Upper lobe of right lung (tissue), 1 donor: ENCODE data around the gene DNAJB5. TPM values are rescaled to one million over a fixed set of nuclear protein-coding genes. Genes with fewer than 3 reads are reported as not detected.
"Not testable (repeated sequence)": the region's sequence is repeated elsewhere in the genome, so short reads cannot be mapped to it uniquely, and the experiment has no call there.

Experiments used
- ATAC-seq: fragments of 200-7000 bp; cut with Tn5 transposase; one replicate; pipeline ENCODE4 v1.9.1; 2020; ENCODE audit warnings: mild to moderate bottlenecking, moderate library complexity
- DNase-seq: peaks from one replicate; pipeline ENCODE4 v3.0.0-alpha.2; 2020
- H3K27ac ChIP-seq: fragments of 200-600 bp; one replicate; pipeline ENCODE4 v1.8.0; 2022
- H3K27me3 ChIP-seq: fragments of 200-600 bp; one replicate; pipeline ENCODE4 v1.8.0; 2022; ENCODE audit warnings: mild to moderate bottlenecking
- H3K36me3 ChIP-seq: fragments of 200-600 bp; one replicate; pipeline ENCODE4 v1.8.0; 2022
- H3K4me1 ChIP-seq: fragments of 200-600 bp; one replicate; pipeline ENCODE4 v1.8.0; 2022
- H3K4me3 ChIP-seq: fragments of 200-600 bp; one replicate; pipeline ENCODE4 v1.8.0; 2022; ENCODE audit warnings: mild to moderate bottlenecking
- H3K9me3 ChIP-seq: fragments of 200-600 bp; one replicate; pipeline ENCODE4 v1.8.0; 2022
- intact Hi-C: fragments of 100-400 bp; cut with DNase I; formaldehyde crosslinking; loops from one replicate; pipeline ENCODE4 v1.11.0; 2022
- total RNA-seq: library from RNA; stranded (reverse); fragmentation: NEBNext Ultra II Directional; extraction: Animal tissue kit (Norgen Biotek cat#: 25700); gene quantifications from one replicate; pipeline ENCODE4 v1.2.1, GENCODE V29; 2021
- TF ChIP-seq, protein P1 (sequence below): fragments of 200-600 bp; IDR thresholded peaks from one replicate; pipeline ENCODE4 v1.8.0; 2022; ENCODE audit warnings: antibody characterized with exemption
- donor health status: DM: no; HTN: yes; CAD: no; lungs with severe emphysema.

DNAJB5 gene
- total RNA-seq, 1 donor from 2014 or later = 8.3 TPM

DNA sequence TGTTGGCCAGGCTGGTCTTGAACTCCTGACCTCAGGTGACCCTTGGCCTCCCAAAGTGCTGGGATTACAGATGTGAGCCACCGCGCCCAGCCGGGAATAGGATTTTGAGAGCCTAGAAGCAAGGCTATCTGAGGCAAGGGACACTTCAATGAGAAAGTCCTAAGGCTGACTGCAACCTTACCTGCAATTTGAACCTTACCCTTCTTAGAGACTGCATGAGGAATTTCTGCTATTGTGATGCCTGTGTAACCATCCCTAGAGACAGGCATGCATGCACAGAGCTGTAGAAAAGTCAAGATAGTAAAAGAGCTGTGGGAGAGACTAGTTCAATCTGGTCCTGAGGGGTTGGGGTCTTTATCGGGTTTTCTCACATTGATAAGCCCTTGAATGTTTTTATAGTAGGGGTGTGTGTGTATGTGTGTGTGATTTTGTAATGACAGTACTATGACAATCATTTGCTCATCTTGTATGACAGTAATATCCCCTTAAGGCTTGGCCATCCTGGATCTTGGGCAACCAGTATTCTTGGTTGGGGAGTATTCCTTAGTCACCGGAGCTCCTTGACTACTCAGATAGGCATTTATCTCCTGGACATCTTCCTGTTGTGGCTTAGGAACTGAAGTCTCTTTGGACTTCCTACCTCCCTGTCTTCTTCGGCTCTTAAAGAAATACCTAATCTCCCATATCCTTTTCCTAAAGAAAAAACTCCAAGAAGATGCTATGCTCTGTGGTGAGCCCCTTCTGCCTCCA lies 11.2 kb downstream of the DNAJB5 start:
- DNase-seq (no peak), ATAC-seq (no peak)
- intact Hi-C loops = no loop called here
- H3K27ac ChIP-seq = no peak overlapping the region
- no peak overlapping the region for H3K4me3 ChIP-seq
- TF ChIP-seq, protein P1, sequence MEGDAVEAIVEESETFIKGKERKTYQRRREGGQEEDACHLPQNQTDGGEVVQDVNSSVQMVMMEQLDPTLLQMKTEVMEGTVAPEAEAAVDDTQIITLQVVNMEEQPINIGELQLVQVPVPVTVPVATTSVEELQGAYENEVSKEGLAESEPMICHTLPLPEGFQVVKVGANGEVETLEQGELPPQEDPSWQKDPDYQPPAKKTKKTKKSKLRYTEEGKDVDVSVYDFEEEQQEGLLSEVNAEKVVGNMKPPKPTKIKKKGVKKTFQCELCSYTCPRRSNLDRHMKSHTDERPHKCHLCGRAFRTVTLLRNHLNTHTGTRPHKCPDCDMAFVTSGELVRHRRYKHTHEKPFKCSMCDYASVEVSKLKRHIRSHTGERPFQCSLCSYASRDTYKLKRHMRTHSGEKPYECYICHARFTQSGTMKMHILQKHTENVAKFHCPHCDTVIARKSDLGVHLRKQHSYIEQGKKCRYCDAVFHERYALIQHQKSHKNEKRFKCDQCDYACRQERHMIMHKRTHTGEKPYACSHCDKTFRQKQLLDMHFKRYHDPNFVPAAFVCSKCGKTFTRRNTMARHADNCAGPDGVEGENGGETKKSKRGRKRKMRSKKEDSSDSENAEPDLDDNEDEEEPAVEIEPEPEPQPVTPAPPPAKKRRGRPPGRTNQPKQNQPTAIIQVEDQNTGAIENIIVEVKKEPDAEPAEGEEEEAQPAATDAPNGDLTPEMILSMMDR = no peak
- no peaks in the 10 kb centered on the region for H3K9me3 ChIP-seq
- no peaks in the 10 kb centered on the region for H3K4me1 ChIP-seq
- no peaks in the 10 kb centered on the region for H3K27me3 ChIP-seq
- H3K36me3 ChIP-seq = peaks cover 7% of the 10 kb centered on the region

DNA sequence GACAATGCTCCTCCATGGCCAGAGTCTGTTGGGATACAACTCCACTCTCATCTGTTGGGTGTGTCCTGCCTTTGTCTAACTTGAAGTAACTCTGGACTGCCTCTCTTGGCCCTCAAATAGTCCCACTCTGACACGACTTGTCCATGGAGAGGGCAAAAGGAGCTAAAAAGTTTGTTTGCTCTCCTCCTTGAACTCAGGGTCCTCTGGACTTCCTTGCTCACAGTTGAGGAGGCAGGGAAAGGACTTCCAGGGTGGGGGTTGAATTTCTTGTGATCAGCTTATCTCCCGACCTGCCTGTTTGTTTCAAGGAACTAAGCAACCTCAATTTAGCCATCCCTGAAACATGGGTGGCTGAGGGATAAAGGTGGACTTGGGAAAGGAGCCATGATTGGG lies 11.7 kb downstream of the DNAJB5 start:
- DNase-seq (no peak), ATAC-seq (no peak)
- Histone ChIP-seq H3K27ac (no peak overlapping the region), H3K36me3 (peaks cover 7% of the 10 kb centered on the region), H3K27me3 (no peaks in the 10 kb centered on the region), H3K4me1 (no peaks in the 10 kb centered on the region), H3K9me3 (no peaks in the 10 kb centered on the region), H3K4me3 (no peak overlapping the region)
- TF ChIP-seq, protein P1 = no peak
- intact Hi-C loops = no loop called here

DNA sequence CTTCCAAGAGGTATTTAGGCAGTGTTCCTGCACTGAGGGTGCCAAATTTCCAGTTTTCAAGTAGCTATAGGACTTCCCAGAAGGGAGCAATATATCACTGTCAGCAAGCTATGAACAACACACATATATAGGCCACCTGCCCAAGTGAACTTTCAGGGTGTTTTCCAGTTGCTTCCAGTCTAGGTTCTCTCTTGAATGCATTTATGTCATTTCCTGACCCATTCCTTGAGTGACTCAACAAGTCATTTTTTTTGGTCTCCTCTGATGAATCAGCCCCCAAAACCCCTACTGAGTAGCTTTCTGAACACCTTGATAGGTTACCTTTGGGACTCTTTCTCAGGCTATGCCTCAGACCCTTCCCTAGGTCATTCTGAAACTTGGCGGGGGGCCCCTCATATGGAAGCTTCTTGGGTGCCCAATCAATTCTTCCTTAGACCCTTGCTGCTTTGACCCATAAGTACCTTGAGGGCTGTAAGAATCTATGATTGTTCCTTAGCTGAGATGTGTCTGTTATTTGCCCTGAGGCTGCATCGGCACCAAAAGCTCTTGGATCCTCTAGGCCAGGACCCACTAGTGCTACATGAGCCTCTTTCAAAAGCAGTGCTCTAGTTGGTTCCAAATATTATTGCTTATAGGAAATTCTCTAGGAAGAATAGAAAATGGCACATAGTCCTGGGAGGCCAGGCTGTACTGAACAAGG lies 12.4 kb downstream of the DNAJB5 start:
- ATAC-seq (no peak), DNase-seq (no peak)

DNA sequence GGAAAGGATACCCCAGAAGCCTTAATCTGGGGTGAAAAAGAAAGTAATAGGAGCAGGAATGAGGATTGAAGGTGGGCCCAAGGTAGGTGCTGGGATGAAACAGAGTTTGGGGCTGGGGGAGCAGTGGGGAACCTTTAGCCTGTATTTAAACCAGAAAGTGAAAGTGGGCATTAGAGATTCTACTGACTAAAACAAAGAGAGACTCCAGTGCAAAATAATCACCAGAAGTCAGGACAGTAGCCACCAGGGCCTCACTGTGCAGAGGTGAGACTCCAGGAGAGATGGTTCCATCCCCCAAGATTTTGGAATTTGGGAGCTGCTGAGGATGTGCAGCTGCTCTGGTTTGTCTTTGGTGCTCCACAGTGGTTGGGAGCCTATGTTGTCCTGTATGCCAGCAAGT lies 13.1 kb downstream of the DNAJB5 start:
- DNase-seq (no peak), ATAC-seq (no peak)
- intact Hi-C loops = no loop called here
- Histone ChIP-seq H3K4me1 (no peaks in the 10 kb centered on the region), H3K27me3 (no peaks in the 10 kb centered on the region), H3K36me3 (no peaks in the 10 kb centered on the region), H3K4me3 (no peak overlapping the region), H3K9me3 (no peaks in the 10 kb centered on the region), H3K27ac (no peak overlapping the region)
- TF ChIP-seq, protein P1 = no peak

More for the DNA sequence above, 12.4 kb downstream of the DNAJB5 start:
- intact Hi-C loops = no loop called here
- Histone ChIP-seq H3K9me3 (no peaks in the 10 kb centered on the region), H3K4me1 (no peaks in the 10 kb centered on the region), H3K36me3 (peaks cover 3% of the 10 kb centered on the region), H3K4me3 (no peak overlapping the region), H3K27ac (no peak overlapping the region), H3K27me3 (no peaks in the 10 kb centered on the region)
- TF ChIP-seq, protein P1 = no peak

DNA sequence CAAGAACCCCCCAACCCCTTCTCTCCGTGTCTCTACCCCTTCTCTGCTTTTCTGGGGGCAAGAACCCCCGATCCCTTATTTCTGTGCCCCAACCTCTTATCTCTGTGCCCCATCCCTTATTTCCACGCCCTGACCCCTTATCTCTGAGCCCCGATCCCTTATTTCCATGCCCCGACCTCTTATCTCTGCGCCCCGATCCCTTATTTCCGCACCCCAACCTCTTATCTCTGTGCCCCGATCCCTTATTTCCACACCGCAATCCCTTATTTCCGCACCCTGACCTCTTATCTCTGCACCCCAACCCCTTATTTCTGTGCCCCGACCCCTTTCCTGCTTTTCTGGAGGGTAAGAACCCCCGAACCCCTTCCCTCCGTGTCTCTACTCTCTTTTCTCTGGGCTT lies 14.8 kb downstream of the DNAJB5 start:
- H3K9me3 ChIP-seq, H3K27me3 ChIP-seq, DNase-seq, ATAC-seq, H3K4me3 ChIP-seq, H3K27ac ChIP-seq, H3K36me3 ChIP-seq, intact Hi-C loops, H3K4me1 ChIP-seq: not testable (repeated sequence)

DNA sequence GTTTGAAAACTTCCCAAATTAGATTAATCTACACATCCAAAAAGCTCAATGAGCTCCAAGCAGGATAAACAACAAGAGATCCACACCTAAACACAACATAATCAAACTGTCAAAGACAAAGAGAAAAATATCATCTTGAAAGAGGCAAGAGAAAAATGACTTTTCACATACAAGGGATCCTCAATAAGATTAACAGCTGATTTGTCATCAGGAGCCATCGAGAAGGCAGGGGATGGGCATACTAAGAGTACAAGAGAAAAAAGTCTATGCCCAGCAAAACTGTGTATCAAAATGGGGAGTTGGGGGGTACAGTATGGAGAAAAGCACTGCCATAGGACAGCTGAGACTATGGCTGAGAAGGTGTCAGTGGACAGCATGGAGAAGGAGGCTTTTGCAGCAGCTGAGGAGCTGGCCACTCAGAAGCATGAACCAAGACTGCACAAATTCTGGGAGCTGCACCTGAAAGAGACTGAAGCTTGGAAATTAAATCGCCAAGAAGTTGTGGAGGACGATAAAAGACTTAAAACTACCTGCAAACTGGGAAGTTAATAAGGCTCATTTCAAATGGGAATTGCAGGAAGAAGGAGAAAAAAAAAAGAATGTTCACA lies 20.9 kb downstream of the DNAJB5 start:
- no peaks in the 10 kb centered on the region for H3K4me1 ChIP-seq
- H3K27me3 ChIP-seq = no peaks in the 10 kb centered on the region
- peaks cover 10% of the 10 kb centered on the region for H3K36me3 ChIP-seq
- DNase-seq (no peak), ATAC-seq (no peak)
- H3K4me3 ChIP-seq = no peak overlapping the region
- TF ChIP-seq, protein P1 = no peak
- H3K27ac ChIP-seq = no peak overlapping the region
- intact Hi-C loops = no loop called here
- H3K9me3 ChIP-seq = no peaks in the 10 kb centered on the region
